Posterior vena cava (tissue), 2 donors: ENCODE results near the gene RFT1. TPM values are rescaled to one million over a fixed set of nuclear protein-coding genes. Genes with fewer than 3 reads are reported as not detected.

ENCODE experiments used
- DNase-seq: peaks from one replicate; pipeline ENCODE4 v3.0.0-alpha.2; 2020; ENCODE audit warnings: low spot score
- intact Hi-C, 2 donors: fragments of 100-400 bp; cut with DNase I; formaldehyde crosslinking; loops; one replicate each; pipeline versions ENCODE4 v1.14.1 to v1.14.2; 2022 to 2023
- total RNA-seq, 2 donors: library from RNA; stranded (reverse); fragmentation: NEBNext Ultra II Directional; extraction: Animal tissue kit (Norgen Biotek cat#: 25700); gene quantifications; one replicate each; pipeline ENCODE4 v1.2.1, GENCODE V29; 2021
- donor health status: DM: yes; HTN: yes; CAD: no.
- donor health status: DM: yes; HTN: yes; CAD: no.

Gene RFT1
- total RNA-seq, 2 donors from 2014 or later, result 13.6 to 15.7 TPM

DNA sequence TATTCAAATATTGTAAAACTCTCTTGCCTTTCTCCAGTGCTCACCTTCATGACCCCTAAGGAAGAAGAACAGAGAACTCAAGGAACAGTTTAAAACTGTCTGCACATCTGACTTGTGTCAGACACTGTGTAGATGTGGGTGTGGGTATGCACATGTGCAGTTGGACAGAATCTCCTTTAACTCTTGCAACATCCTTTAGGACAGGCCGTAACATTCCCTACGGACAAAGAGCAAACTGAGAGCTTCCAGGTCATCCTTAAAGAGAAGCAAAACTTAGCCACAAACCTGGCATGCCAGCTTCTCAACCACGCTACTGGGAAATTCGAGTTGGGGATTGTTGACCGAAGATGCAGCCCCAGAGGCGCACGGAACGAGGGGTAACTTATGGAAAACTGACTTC is 80.2 kb downstream of the RFT1 start:
- DNase-seq, result no peak
- intact Hi-C loops, result no loop called here

DNA sequence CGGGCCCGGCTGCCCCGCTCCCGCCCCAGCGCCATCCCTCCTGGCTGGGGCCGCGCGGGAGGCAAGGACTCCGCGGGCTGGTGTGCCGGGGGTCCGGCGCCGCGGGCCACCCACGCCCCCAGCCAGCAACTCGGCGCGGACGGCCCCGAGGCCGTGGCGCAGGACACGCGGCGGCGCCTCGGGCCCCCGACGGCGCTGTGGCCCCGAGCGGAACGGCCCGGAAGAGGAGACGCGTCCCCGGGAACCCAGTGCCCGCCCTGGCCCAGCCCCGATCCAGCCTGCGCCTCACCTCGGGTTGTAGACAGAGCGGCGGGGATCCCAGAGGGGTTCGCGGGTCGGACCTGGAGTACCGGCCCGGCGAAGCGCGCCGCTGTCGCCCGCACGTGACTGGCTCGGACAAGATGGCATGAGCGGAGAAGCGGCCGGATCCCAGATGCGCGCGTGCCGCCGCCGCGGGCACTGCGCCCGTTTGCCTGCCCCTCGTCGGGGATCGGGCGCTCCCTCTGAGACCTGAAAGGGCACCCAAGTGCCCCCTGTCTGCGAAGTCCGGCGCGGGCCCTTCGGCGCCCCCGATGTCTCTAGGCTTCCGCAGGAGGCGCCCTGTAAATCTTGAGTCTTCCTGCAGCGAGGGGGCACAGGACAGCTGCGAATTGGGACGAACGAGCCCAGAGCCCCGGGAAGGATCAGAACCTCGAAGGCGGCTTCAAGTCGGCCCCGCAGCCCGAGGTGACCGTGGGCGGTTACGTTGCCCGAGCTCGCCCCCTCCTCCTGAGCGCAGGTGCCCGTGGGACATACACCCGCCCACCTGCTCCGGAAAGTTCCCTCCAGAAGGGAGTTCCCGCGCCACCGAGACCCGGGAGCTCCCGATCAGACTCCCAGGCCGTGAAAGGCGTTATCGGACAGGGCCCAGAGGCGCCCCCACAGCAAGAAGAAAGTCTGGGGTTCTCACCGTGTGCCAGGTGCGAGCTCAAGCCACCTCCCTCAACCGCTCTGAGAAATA is 83.8 kb downstream of the RFT1 start:
- peak; percentile 87 for DNase-seq
- intact Hi-C loops, result no loop called here

DNA sequence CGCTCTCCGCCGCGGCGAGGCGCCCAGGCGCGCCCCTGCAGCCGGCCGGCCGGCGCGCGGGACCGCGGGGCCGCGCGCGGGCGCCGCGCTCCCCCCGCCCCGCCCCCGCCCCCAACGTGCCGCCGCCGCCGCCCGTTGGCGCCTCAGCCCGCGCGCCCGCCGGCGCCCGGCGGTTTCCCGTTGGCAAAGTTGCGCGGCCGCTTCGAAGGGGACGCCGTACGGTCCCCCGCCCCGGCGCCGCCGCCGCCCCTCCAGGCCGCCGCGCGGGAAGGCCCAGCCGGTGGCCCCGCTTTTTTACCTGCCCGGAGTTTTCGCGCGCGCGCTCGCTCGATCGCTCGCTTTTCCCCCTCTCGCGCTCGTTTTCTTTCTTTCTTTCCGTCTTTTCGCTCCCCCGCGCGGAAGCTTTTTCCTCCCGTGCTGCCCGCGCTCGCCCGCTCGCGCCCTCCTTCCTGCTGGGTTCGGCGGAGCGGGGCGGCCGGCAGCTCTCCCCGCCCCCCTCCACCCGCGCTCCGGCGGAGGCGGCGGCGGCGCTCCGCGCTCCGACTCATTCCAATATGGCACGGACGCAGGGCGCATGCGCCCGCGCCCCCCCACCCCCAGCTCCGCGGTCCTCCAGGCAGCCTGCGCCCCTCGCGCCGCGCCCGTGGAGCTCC is 84.6 kb downstream of the RFT1 start, which contains the start of gene SFMBT1:
SFMBT1 (minus strand) TSS at position 556 of the 653 bp plus-strand sequence. CDS start 76,945 bp downstream, outside the sequence.
- intact Hi-C loops, result no loop called here

DNA sequence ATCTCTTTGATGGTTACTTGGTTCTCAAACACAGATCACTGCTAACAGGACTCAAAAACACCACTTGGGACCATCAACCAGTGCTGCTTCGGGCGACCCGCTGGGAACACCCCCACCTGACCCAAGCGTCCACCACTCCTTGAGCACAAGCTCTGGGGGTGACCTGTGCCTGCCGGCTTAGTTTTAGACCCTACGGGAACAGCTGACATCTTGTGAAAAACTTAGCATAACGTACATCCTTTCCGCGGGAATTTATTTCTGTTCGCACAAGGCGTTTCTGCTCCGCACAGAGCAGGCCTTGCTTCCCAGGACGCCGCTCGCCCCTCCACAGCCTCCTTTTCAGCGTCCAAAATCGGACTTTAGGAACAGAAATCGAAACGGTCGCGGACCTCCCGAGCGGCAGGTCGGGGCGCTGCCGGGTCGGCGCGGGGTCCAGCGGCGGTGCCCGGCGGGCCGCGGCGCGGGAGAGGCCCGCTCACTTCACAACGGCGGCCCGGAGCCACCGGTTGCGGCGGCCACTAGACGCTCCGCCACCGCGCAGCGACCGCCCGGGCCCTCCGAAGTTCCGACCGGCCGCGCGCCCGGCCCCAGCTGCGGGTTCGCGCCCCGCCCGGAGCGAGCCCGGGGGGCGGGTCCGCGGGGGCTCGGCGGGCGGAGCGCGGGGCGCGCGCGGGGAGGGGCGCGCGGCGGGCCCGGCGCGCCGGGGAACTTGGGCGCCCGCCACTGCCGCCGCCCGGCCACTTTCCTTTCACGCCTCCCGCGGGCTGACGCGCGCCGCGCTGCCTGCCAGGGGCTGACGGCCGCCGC is 85.3 kb downstream of the RFT1 start:
- intact Hi-C loops, result no loop called here
- peak; percentile 86 for DNase-seq

More for the DNA sequence above, 84.6 kb downstream of the RFT1 start, which contains the start of gene SFMBT1:
- peak; percentile 86 for DNase-seq

DNA sequence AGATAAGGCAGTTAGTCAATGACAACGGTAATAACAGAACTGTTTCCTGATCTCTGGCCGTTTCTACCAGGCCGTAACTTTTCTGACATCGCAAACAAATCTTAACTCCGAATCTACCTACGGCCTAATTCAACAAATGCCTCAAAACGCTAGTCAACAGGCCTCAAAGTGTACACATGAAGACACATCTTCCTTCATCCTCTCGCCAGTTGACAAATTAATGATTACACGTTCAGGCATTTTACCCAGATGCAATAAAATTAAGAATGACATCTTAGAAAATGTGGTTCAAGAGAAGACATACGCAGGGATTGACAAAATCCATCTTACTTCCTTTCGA is 85.9 kb downstream of the RFT1 start:
- intact Hi-C loops, result no loop called here
- DNase-seq, result no peak

DNA sequence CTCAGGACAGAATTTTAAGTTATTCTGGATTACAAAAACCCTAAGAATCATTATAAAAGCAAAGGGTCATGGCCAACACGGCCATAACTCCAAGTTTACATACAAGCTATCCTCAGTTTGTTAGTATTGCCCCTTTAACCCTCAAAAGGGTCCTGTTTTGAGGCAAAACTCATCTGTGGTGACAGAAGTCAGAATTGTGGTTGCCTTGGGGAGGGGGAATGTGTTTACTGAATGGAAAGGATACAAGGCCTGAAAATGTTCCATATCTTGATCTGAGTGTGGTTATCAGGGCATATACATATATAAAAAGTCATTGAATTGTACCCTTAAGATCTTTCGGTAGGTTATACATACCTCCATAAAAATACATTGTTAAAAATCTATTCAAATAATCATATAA is 86.5 kb downstream of the RFT1 start:
- DNase-seq, result no peak
- intact Hi-C loops, result no loop called here

DNA sequence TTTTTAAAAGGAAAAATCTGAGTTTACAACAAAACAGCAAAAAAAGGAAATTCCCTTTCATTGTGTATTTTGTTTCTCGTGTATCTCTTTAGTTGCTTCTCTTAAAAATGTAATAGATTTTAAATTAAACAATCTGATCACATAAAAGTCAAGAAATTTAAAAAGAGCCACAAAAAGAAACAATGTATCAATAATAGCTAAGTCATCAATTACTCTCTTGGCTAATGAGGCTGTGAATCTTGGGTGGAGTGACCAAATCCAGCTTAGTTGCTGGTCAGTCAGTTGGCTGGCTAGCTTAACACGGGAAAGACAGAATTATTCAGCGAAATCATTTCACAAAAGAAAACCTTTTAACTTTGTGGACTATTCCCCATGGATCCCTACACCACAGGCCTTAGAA is 87.6 kb downstream of the RFT1 start:
- intact Hi-C loops, result no loop called here
- DNase-seq, result no peak

DNA sequence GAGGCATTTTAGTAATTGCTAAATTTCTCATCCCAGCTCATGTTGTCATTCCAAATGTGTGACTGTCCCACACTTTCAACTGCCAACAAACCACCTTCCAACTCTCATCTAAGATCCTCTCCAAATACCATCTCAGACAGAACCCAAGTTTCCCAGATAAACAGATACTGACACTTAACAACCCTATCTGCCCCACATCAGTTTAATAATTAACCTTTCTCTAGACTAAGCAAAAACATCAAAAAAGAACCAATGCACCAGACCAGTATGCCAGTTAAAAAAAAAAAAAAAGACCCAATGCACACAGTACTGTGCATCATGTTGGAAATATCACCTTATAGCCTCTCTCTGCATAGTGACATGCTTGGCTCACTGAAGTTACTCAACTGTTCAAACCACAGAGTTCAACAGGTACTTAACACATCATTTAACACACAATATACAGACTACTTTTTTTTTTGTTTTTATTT is 89.8 kb downstream of the RFT1 start:
- no peak for DNase-seq

DNA sequence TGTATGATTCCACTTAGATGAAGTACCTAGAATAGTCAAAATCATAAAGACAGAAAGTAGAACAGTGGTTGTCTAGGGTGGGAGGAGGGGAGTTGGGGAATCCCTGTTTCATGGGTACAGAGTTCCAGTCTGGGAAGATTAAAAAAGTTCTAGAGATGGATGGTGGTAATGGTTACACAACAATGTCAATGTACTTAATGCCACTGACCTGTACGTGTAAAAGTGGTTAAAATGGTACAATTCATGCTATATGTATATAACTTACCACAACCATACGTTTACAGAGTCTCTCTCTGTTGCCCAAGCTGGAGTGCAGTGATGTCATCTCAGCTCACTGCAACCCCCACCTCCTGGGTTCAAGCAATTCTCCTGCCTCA is 90.9 kb downstream of the RFT1 start:
- no peak for DNase-seq

More for the DNA sequence above, 89.8 kb downstream of the RFT1 start:
- intact Hi-C loops, result no loop called here

DNA sequence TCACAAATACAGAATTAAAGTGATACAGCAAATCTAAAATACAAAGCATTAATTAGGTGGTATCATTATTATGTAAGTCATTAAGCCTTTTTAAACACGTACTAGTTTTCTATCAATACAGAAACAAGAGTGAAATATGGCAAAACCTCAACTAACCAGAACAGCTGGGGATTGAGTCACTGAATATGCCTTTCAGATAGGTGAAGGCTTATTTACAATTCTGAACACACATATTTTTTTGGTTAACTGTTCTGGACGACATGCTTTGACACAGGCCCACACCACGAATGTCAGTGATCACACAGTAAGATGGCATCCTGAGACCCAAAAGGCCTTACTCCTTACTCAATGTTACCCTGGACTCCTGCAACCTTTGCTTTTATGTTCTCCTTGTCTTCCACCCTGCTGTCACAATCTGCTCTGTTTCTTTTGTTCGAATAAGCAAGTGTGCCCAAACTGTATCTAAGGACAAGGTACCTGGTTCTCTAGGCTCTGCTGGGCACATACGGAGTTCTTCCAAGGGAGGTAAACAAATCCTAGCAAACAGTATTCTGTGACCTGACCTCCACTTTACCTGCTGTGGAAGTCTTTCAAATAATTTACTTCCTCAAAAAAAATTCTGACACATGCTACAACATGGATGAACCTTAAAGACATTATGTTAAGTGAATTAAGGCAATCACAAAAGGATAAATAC is 91.4 kb downstream of the RFT1 start:
- intact Hi-C loops, result no loop called here
- DNase-seq, result no peak

More for the DNA sequence above, 90.9 kb downstream of the RFT1 start:
- intact Hi-C loops, result no loop called here

Other genes starting within 250 kb of the RFT1 start
- 10 to 100 TPM; 20.7 to 24.1 TPM for gene STIMATE, start 232.9 kb downstream of the RFT1 start, total RNA-seq
- gene SFMBT1, start 84.4 kb downstream of the RFT1 start, total RNA-seq, result 1 to 10 TPM; 9.4 to 9.8 TPM
- 10 to 100 TPM; 34.1 to 36.3 TPM for gene PRKCD, start 30.8 kb upstream of the RFT1 start, total RNA-seq
- 100 to 1,000 TPM; 123 to 125 TPM for gene TKT, start 125.6 kb upstream of the RFT1 start, total RNA-seq
- gene DCP1A, start 217.1 kb upstream of the RFT1 start, total RNA-seq, result 10 to 100 TPM; 18.2 to 22.2 TPM